GM21528 (cell line): Measurements from ENCODE around the gene ANO7.

Experiments used
- ATAC-seq: cut with Tn5 transposase; IDR thresholded peaks from one replicate; pipeline ENCODE4 v1.9.1; 2021; ENCODE audit warnings: mild to moderate bottlenecking, moderate library complexity; ENCODE audit not compliant: unreplicated experiment, low FRiP score

The ANO7 gene

GRCh38 chr2:241157841-241158545, 30.5 kb upstream of the ANO7 start:
- ATAC-seq = no peak

DNA sequence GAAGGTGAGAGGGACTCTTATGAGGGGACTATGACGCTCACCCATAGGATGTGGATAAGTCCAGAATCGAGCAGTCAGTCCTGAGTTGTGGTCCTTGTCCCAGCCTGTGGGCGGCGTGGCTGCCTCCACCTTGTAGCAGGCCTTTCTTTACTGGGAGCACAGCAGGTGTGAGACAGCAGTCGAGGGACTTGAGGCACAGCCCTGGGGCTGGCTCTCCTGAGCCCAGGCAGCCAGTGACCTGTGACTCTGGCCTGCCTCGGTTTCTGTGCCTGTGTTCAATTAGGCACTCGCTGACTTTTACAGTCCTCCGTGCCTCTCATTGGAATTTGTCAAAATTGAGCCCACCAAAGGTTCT, 30.0 kb upstream of the ANO7 start:
- no peak for ATAC-seq

DNA sequence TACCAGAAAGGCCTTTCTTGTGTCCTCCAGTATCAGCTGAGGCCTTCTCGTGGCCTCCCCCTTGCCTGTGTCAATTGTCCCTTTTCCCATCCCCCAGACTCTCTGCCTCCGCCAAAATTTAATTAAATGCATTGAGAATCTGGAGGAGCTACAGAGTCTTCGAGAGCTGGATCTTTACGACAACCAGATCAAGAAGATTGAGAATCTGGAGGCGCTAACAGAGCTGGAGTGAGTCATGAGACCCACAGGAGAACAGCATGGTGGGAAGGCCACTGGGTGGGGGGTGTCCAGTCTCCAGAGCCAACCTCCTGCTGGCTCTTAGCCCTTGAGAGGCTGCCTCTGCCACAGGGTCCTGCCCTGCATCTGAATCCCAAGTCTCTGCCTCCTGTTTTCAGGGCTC, 29.4 kb upstream of the ANO7 start:
- ATAC-seq = no peak

GRCh38 chr2:241160318-241160717, 28.2 kb upstream of the ANO7 start:
- no peak for ATAC-seq

- no peak for ATAC-seq
These were observed 26.7 kb upstream of the ANO7 start for GRCh38 chr2:241161646-241162281.

DNA sequence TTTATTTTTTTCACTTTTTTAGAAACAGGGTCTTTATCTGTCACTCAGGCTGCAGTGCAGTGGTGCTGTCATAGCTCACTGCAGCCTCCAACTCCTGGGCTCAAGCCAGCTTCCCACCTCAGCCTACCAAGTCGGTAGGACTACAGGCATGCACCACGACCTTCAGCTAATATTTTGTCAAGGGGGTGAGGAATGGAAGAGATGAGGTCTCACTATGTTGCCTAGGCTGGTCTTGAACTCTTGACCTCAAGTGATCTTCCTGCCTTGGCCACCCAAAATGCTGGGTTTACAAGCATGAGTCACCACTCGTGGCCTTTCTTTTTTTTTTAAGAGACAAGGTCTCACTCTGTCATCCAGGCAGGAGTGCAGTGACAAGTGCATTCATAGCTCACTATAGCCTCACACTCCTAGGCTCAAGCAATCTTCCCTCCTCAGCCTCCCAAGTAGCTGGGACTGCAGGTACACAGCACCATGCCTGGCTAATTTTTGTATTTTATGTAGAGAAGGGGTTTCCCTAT, 24.8 kb upstream of the ANO7 start:
- no peak for ATAC-seq

GRCh38 chr2:241168366-241168765, 20.1 kb upstream of the ANO7 start:
- no peak for ATAC-seq

DNA sequence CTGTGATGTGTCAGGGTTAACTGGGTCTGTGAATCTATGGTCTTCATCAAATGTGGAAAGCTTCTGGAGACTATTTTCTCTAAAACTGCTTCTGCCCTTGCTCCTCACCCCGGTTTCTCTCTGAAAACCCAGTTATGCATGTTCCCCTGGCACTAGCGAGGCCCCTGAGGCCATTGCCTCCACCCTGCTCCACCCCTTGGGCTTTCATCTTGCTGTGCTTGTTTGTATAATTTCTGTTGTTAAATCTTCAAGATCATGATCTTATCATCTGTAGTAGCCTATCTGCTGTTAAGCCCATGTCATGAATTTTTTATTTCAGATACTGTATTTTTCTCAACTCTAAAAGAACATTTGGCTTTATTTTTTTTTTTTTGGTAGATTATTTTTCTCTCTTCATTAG, 14.9 kb upstream of the ANO7 start:
- ATAC-seq = no peak

DNA sequence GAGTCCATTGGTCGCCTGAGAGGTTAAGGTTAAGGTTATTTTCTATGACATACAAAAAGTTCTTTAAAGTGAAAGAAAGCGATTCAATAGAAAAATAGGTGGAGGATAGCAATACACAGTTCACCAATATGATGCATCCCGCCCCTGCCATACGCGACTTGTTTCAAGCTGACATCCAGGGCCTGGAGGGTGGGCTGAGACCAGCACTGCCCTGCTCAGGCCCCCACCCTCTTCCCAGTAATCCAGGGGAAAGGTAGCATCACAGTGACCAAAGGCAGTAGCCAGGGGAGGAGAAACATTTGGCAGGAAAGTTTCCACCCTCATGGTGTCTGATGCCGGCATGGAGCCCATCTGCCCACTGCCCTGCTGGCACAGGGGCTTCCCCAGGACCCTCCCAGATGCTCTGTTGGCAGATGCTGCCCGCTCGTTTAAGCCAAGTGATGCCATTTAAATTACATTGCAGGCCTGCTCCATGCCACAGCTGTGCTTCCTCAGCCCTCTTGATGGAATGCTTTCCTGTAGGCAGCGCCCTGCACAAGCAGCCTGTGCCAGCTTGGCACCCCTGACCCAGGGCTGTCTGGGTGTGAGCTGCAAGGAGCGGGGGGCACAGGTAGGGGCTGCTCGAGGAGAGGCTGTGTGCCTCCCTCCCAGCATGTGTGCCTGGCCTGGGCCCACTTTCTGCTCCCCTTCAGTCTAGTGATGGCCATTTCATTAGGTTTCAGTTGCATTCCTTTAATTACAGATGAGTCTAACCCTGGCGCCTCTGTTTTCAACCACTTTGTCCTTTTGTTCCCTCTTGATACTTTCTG, 10.7 kb upstream of the ANO7 start:
- ATAC-seq = no peak

DNA sequence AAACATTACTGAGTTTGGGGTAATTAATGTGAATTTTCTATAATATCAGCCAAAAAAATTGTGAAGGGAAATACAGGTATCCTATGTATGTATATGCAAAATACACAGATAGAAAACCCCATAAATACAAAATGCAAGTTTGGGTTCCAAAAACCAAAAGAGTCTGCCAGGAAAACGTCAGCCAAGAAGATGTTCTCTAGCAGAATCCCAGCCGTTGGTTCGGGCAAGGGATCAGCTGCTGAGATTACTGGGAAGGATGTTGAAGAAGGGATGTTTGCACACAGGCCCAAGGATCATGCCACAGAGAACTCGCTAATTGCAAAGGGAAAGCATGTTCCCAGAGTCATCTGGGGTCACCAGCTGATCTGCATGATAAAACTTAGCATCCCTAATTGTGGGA, 9.5 kb upstream of the ANO7 start:
- ATAC-seq = no peak

DNA sequence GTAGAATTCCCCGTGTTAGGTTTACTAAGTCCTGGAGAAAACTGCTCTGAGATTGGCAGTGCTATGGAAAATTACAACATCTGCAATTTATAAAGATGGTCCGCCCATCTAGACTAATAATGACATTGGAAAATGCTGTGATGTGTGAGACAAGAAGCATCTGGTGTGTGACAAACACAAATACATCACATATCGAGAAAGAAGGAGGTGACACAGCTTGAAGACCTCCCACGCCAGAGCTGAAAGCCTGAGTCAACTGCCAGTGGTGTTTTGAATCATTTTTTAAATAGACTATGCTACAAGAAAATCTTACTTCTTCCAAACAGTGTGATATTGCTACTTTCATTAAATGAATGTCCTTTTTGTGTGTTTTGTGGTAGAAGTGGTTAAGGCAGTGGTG, 8.6 kb upstream of the ANO7 start:
- no peak for ATAC-seq

DNA sequence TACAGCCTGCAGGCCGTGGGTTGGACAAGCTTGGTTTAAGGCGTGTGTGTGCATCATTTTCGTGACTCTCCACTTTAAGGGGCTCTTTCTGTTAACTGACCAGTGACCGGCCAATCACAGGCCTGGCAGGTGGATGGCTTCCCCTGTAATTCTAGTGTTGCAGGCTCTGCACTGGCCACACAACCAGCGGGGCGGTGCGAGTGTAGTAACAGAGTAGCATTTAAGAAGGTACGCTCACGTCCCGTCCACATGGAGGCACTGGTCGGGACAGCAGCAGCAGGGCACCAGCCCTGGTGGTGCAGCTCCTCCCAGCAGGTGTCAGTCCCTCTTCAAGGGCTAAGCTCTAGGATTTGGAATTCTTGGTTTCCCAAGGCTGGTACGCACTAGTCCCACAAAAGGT, 8.0 kb upstream of the ANO7 start:
- no peak for ATAC-seq

DNA sequence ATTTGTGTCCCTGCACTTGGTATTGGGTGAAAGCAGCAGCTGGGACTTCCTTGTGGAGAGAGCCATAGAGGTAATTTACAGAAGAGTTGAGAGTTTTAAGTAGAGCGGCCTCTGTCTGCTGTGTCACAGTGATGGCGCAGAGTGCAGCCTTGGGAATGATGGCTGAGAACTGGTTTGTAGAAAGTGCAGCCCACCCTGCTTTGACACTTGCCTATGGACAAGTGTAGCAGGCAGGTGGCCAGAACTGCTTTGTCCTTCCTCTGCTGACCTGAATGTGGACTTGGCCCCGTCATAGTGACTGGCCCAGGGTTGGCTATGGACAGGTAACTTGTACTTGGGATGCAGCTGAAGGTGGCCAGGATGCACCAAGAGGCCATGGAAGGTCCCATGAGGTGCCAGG, 6.4 kb upstream of the ANO7 start:
- no peak for ATAC-seq

- ATAC-seq = no peak
These were observed 5.8 kb upstream of the ANO7 start for GRCh38 chr2:241182531-241183133.

GRCh38 chr2:241183221-241183620, 5.3 kb upstream of the ANO7 start:
- no peak for ATAC-seq

GRCh38 chr2:241184901-241185300, 3.6 kb upstream of the ANO7 start:
- no peak for ATAC-seq

GRCh38 chr2:241185961-241186360, 2.5 kb upstream of the ANO7 start:
- no peak for ATAC-seq

DNA sequence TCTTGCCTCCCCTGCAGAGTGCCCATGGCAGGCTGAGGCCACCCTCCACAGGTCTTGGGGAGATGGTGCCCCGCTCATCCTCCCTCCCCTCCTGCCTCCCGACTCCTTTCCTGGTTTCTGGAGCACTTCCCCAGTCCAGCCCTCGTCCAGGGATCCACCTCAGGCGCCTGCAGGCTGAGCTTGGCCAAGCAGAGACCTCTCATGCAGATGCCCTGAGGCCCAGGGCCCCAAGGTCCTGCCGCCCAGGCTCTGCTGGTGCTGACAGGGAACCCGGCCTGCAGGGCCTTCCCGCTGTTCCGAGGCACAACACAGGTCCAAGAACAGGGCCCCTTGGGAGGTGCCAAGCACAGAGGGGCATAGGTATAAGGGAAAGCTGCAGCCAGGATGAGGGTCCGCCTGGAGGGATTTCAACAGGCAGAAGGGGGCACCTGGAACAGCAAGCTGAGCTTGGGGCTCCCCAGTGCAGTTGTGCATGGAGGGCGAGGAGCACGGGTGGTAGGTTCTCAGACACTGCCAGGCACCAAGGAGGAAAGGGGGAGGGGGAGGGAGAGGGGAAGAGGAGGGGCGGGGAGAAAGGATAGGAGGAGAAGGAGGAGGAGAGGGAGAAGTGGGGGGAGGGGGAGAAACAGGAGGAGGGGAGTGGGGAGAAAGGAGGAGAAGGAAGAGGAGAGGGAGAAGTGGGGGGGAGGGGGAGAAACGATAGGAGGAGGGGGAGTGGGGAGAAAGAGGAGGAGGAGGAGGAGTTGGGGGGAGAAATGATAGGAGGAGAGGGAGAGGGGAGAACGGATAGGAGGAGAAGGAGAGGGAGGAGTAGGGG, 1.2 kb upstream of the ANO7 start:
- no peak for ATAC-seq

DNA sequence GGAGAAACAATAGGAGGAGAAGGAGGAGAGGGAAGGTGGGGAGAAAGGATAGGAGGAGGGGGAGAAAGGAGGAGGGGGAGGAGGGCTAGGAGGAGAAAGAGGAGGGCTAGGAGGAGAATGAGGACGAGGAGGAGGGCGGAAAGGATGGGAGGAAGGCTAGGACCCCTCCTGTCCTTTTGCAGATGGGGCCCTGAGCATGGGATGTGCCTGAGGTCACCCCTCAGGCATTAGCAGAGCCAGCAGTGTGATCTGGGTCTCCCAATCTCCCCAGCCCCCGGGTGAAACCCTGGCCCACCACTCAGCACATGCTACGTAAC, 601 bp upstream of the ANO7 start:
- ATAC-seq = no peak

DNA sequence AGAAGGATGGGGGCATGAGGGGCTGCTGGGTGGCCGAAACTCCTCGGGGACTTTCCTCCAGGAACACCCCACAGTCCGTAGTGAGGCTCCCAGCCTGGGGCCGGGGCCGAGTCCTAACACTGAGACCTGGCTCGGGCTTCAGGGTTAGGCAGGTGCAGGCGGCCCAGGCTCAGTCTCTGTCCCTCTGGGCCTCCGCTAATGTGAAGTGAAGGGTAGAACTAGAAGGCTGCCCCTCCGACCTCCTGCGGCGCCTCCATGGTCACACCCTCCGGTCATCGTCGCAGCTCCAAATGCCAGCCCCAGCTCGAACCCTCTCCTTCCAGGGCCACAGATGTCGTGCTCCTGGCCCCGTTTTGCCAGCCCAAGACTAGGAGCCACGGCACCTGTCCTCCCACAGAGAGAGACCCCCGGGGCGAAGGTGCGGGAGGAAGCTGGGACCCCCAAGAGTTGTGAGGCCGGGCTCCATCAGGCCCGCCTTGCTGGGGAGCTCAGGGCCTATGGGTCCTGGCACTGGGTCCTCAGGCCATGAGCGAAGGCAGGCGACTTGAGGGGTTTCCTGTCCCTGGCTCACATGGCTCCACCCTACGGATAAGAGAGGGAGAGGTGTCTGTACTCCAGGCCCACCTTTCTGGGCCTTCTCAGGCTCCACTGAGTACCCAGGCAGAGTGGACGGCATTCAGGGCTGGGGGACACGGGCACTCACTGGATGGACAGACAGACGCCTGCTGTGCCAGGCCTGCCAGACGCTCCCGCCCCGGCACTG, 797 bp downstream of the ANO7 start:
- no peak for ATAC-seq
